Neural progenitor cell (in vitro differentiated cells): ENCODE measurements around the gene SCYGR1. TPM values are rescaled to one million over a fixed set of nuclear protein-coding genes. Genes with fewer than 3 reads are reported as not detected.

Experiments used
- DNase-seq: peaks from one replicate; pipeline ENCODE4 v3.0.0-alpha.2; 2016; ENCODE audit warnings: low spot score
- H2AFZ ChIP-seq: fragments of 200-600 bp; sonication (generic); replicated peaks from 2 replicates; pipeline ENCODE4 v1.6.1; 2016; ENCODE audit warnings: antibody characterized with exemption
- H3F3A ChIP-seq: fragments of 200-600 bp; sonication (generic); 2 replicates; pipeline ENCODE4 v1.6.1; 2016; ENCODE audit warnings: antibody characterized with exemption, low read depth
- H3K27ac ChIP-seq: fragments of 200-600 bp; sonication (generic); 2 replicates; pipeline ENCODE4 v1.5.1; 2016; ENCODE audit warnings: mild to moderate bottlenecking
- H3K27me3 ChIP-seq: fragments of 200-600 bp; sonication (generic); 2 replicates; pipeline ENCODE4 v1.6.1; 2016; ENCODE audit warnings: mild to moderate bottlenecking, moderate library complexity
- H3K36me3 ChIP-seq: fragments of 200-600 bp; sonication (generic); 2 replicates; pipeline ENCODE4 v1.5.1; 2016
- H3K4me1 ChIP-seq: fragments of 200-600 bp; sonication (generic); 2 replicates; pipeline ENCODE4 v1.6.1; 2016; ENCODE audit warnings: mixed run types
- H3K4me2 ChIP-seq: fragments of 200-600 bp; sonication (generic); 2 replicates; pipeline ENCODE4 v1.6.1; 2016
- H3K4me3 ChIP-seq: fragments of 200-600 bp; sonication (generic); 2 replicates; pipeline ENCODE4 v1.5.1; 2016
- H3K79me2 ChIP-seq: fragments of 200-600 bp; sonication (generic); 2 replicates; pipeline ENCODE4 v1.6.1; 2016; ENCODE audit warnings: low read depth
- H3K9ac ChIP-seq: fragments of 200-600 bp; sonication (generic); 2 replicates; pipeline ENCODE4 v1.6.1; 2016
- H3K9me3 ChIP-seq: fragments of 200-600 bp; sonication (generic); 2 replicates; pipeline ENCODE4 v1.5.1; 2016; ENCODE audit warnings: low read depth
- H4K20me1 ChIP-seq: fragments of 200-600 bp; sonication (generic); 2 replicates; pipeline ENCODE4 v1.6.1; 2016; ENCODE audit warnings: low read depth
- H3K27ac Mint-ChIP-seq: 3 replicates; pipeline ENCODE4 v1.8.0; 2021; ENCODE audit warnings: mixed read lengths
- H3K27me3 Mint-ChIP-seq: 2 replicates; pipeline ENCODE4 v1.8.0; 2022; ENCODE audit warnings: low read depth, mild to moderate bottlenecking, inconsistent platforms, moderate library complexity, mixed read lengths; ENCODE audit not compliant: insufficient read depth
- H3K36me3 Mint-ChIP-seq: 3 replicates; pipeline ENCODE4 v1.8.0; 2021; ENCODE audit warnings: mixed read lengths
- H3K4me1 Mint-ChIP-seq: 3 replicates; pipeline ENCODE4 v1.8.0; 2021; ENCODE audit warnings: mixed read lengths
- H3K4me3 Mint-ChIP-seq: 3 replicates; pipeline ENCODE4 v1.8.0; 2021; ENCODE audit warnings: mild to moderate bottlenecking, moderate library complexity, mixed read lengths
- H3K9me3 Mint-ChIP-seq: 3 replicates; pipeline ENCODE4 v1.8.0; 2020; ENCODE audit warnings: mixed read lengths
- EZH2 ChIP-seq: fragments of 200-600 bp; sonication (generic); IDR thresholded peaks from 2 replicates; pipeline ENCODE4 v1.6.1; 2017; ENCODE audit warnings: antibody characterized with exemption, mild to moderate bottlenecking, moderate library complexity
- EZH2phosphoT487 ChIP-seq: fragments of 200-600 bp; sonication (generic); IDR thresholded peaks from 2 replicates; pipeline ENCODE4 v1.6.1; 2017; ENCODE audit warnings: antibody characterized with exemption
- total RNA-seq: library from RNA; depleted of rRNA; stranded (reverse); fragments of >200 nt; gene quantifications from 2 replicates; pipeline ENCODE4 v1.2.3, GENCODE V29; 2015; ENCODE audit warnings: low replicate concordance
- TF ChIP-seq, protein P1 (sequence below): fragments of 200-600 bp; sonication (generic); IDR thresholded peaks from 2 replicates; pipeline ENCODE4 v1.5.1; 2017; ENCODE audit warnings: antibody characterized with exemption, mild to moderate bottlenecking

Gene SCYGR1
- total RNA-seq, 1 donor from 2014 or later = not detected

DNA sequence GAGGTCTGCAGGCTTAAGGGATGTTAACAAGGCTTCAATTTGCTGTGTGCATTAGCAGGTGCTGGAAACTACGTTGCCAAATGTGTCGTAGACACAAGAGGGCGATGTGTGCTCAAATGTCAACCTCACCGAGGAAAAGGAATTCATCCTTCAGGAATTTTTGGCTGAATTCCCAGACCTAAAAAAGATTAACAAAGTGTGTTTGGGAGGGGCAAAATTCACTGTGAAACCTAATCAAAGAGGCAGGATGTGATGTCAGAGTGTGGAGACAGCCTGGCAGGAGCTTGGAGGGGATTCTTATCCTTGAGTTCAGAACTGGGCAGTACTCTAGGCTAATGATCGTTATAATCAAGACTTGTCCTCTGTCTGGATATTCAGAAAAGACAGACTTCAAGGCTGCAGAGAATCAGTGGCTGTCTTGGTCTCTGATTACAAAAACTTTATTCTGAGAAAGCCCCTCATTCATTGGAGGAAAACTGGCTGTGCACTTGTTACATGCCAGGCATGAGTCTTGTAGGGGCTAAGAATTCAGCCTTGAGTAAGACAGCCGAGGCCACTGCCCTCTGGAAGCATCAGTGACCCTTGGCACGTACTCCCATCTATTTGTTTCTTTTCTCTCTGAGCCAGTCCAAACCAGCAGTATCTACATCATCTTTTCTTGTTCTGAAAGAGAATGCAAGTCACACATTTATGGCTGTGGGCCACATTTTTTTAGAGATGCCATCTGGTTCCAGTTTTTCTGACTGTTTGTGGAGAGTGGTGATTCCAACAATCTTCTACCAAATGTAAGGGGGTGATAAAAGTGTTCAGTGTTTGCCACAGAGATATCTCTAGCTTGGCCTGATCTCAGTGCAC lies 18.7 kb upstream of the SCYGR1 start:
- no peak overlapping the region for H3K9ac ChIP-seq
- no peaks in the 10 kb centered on the region for H3K27me3 ChIP-seq
- Mint-ChIP-seq H3K27me3 (peaks cover 3% of the 10 kb centered on the region), H3K4me3 (no peak overlapping the region), H3K27ac (no peak overlapping the region), H3K36me3 (no peaks in the 10 kb centered on the region), H3K4me1 (peaks cover 9% of the 10 kb centered on the region), H3K9me3 (peaks cover 4% of the 10 kb centered on the region)
- peak overlapping the region; percentile 43 for H2AFZ ChIP-seq
- H3K4me2 ChIP-seq = no peak overlapping the region
- no peak overlapping the region for H3K27ac ChIP-seq
- H3K4me1 ChIP-seq = no peaks in the 10 kb centered on the region
- H4K20me1 ChIP-seq = no peaks in the 10 kb centered on the region
- H3K9me3 ChIP-seq = no peaks in the 10 kb centered on the region
- peak; percentile 85 for DNase-seq
- H3K4me3 ChIP-seq = no peak overlapping the region
- H3F3A ChIP-seq = no peaks in the 10 kb centered on the region
- H3K36me3 ChIP-seq = no peaks in the 10 kb centered on the region
- TF ChIP-seq EZH2phosphoT487 (no peak), EZH2 (no peak)
- TF ChIP-seq, protein P1, sequence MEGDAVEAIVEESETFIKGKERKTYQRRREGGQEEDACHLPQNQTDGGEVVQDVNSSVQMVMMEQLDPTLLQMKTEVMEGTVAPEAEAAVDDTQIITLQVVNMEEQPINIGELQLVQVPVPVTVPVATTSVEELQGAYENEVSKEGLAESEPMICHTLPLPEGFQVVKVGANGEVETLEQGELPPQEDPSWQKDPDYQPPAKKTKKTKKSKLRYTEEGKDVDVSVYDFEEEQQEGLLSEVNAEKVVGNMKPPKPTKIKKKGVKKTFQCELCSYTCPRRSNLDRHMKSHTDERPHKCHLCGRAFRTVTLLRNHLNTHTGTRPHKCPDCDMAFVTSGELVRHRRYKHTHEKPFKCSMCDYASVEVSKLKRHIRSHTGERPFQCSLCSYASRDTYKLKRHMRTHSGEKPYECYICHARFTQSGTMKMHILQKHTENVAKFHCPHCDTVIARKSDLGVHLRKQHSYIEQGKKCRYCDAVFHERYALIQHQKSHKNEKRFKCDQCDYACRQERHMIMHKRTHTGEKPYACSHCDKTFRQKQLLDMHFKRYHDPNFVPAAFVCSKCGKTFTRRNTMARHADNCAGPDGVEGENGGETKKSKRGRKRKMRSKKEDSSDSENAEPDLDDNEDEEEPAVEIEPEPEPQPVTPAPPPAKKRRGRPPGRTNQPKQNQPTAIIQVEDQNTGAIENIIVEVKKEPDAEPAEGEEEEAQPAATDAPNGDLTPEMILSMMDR = peak; percentile 74
- no peaks in the 10 kb centered on the region for H3K79me2 ChIP-seq

DNA sequence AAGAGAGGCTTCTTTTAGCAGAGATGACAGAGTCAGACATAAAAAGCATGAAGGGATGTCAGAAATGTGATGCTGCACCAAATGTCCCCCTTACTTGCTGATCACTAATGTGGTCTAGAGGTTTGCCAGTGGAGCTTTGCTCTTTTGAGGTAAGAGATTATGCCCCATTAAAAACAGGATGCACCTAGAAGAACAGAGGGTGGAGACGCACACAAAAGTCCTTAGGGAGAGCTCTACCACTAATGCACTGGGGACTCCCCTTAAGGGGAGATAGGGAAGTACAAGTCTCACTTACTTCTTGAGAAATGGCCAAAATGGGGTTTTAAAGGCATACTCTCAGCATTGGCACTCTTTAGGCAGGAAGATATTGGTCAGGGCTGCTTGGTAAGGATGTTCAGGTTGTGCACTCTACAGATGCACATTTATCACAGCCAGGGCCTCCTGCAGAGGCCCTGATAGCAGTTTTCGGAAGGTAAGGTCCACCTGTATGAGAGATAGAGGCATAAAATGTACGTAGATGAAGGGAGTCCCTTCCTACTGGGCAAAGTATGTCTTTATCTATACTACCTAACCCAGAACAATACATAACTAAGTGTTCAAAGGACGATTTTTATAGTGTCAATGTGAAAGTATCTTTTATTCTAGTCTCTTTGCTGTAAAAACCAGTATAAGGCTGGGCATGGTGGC lies 17.0 kb upstream of the SCYGR1 start:
- TF ChIP-seq EZH2 (no peak), EZH2phosphoT487 (no peak)
- TF ChIP-seq, protein P1 = no peak
- Histone ChIP-seq H3K36me3 (no peaks in the 10 kb centered on the region), H4K20me1 (no peaks in the 10 kb centered on the region)

DNA sequence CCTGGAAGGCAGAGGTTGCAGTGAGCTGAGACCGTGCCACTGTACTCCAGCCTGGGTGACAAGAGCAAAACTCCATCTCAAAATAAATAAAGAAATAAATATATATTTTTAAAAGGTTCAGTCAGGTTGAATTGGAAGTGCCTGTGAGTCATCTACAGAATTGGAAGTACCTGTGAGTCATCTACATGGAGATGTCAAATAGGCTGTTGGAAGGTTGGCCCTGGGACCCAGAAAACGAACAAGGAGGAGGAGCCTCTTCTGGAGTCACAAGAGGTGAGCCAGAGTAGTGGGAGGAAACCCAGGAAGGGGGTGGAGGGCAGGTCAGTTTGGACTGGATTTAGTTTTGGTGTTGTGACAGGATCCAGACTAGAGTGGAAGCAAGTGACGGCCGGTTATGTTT lies 15.2 kb upstream of the SCYGR1 start:
- no peak for DNase-seq
- no peak overlapping the region for H3K4me3 Mint-ChIP-seq
- H3K4me3 ChIP-seq = no peak overlapping the region
- no peaks in the 10 kb centered on the region for H3K9me3 ChIP-seq
- H2AFZ ChIP-seq = no peak overlapping the region
- peaks cover 4% of the 10 kb centered on the region for H3K9me3 Mint-ChIP-seq
- TF ChIP-seq EZH2phosphoT487 (no peak), EZH2 (no peak)
- TF ChIP-seq, protein P1 = no peak
- H3K27ac ChIP-seq = no peak overlapping the region
- H3K27ac Mint-ChIP-seq = no peak overlapping the region
- H3K4me1 Mint-ChIP-seq = peaks cover 9% of the 10 kb centered on the region
- H3K27me3 ChIP-seq = no peaks in the 10 kb centered on the region
- no peaks in the 10 kb centered on the region for H4K20me1 ChIP-seq
- no peak overlapping the region for H3K9ac ChIP-seq
- H3K36me3 Mint-ChIP-seq = no peaks in the 10 kb centered on the region
- H3F3A ChIP-seq = no peaks in the 10 kb centered on the region
- H3K79me2 ChIP-seq = no peaks in the 10 kb centered on the region
- H3K27me3 Mint-ChIP-seq = peaks cover 5% of the 10 kb centered on the region
- H3K4me1 ChIP-seq = no peaks in the 10 kb centered on the region
- no peaks in the 10 kb centered on the region for H3K36me3 ChIP-seq
- H3K4me2 ChIP-seq = no peak overlapping the region

More for the DNA sequence above, 17.0 kb upstream of the SCYGR1 start:
- DNase-seq = no peak
- no peak overlapping the region for H3K27ac Mint-ChIP-seq
- H3K9me3 Mint-ChIP-seq = peaks cover 4% of the 10 kb centered on the region
- no peaks in the 10 kb centered on the region for H3K36me3 Mint-ChIP-seq
- H2AFZ ChIP-seq = no peak overlapping the region
- H3K27me3 ChIP-seq = no peaks in the 10 kb centered on the region
- peaks cover 7% of the 10 kb centered on the region for H3K27me3 Mint-ChIP-seq
- H3K4me2 ChIP-seq = no peak overlapping the region
- no peaks in the 10 kb centered on the region for H3K9me3 ChIP-seq
- H3K27ac ChIP-seq = no peak overlapping the region
- no peak overlapping the region for H3K4me3 ChIP-seq
- no peak overlapping the region for H3K4me3 Mint-ChIP-seq
- peaks cover 9% of the 10 kb centered on the region for H3K4me1 Mint-ChIP-seq
- H3K9ac ChIP-seq = no peak overlapping the region
- H3K79me2 ChIP-seq = no peaks in the 10 kb centered on the region
- H3F3A ChIP-seq = no peaks in the 10 kb centered on the region
- H3K4me1 ChIP-seq = no peaks in the 10 kb centered on the region
